SHP77 (cell line): Measurements from ENCODE around the gene SORCS2.
"Not testable (repeated sequence)": the region's sequence is repeated elsewhere in the genome, so short reads cannot be mapped to it uniquely, and the experiment has no call there.

ENCODE experiments used
- DNase-seq, 2 experiments: peaks; one replicate each; lab custom pipeline; 2025; lab: John Stamatoyannopoulos, UW

The SORCS2 gene

GRCh38 chr4:7584098-7584497, 391.8 kb downstream of the SORCS2 start:
- no peak for DNase-seq

DNA sequence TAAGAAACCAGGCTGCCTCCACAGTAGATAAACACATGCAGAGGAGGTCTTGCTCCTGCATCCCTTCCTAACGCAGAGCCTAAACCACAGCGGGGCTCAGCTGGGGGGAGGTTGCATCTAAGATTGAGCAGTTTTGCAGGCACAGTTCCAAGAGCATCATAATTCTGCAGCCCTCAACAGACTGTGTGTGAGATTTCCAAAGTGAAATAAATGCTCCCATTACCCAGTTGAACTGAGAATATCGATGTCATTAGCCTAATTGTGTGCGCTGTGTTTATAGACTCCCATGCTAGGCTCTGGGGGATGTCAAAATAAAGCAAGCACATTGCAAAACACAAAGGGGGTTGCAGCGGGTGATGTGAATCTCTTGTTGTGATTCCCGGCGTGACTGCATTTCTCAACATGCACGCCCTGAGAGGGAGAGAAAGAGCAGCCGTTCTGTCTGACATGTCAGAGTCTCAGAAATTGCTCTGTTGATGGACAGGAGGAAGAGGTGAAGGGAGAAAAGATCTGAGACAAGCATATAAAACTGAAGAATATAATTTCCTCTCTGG, 392.3 kb downstream of the SORCS2 start:
- DNase-seq: no peak

- DNase-seq: no peak
Measured at GRCh38 chr4:7585768-7586167, 393.4 kb downstream of the SORCS2 start.

DNA sequence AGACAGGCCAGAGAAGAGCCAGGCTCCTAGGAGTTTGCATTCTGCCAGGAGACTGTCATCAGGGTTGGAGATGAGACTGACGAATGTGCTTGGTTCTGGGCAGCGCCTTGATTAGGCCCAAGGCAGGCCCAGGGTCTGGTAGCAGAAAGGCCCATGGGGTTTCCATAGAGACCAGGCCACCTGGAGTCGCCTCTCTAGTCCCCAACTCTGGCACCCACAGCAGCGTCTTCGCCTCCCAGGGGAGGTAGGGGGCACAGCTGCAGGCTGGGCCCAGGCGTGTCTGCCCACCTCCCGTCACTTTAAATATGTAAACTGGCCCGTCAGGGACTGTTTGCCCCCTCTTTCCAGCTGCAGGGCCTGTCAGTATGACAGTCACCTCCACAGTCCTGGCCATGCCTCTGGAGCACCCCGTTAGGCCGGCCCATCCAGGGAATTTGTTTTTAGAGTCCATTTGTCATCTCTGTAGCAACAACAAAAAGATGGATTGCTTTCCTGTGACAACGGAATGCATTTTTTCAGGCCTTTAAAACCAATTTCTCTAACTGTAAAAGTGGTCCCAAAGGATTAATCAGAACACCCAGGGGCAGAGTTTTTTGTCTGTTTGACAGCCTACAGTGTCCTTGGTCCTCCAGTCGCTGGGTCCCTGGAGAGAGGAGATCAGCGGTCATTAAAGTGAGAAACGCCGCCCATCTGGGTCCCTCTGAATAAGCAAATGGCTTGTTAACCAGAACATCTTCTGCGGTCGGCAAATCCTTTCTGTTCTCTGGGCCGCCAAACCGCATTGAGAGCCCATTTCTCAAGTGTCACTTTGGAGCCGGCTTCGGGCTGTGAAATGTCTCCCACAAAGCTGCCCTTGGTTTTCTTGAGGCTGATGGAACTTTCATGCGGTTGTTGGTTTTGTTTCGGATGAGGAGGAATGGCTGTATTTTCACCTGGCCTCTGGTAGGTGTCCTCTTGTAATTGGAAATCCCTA, 395.4 kb downstream of the SORCS2 start:
- no peak for DNase-seq

DNA sequence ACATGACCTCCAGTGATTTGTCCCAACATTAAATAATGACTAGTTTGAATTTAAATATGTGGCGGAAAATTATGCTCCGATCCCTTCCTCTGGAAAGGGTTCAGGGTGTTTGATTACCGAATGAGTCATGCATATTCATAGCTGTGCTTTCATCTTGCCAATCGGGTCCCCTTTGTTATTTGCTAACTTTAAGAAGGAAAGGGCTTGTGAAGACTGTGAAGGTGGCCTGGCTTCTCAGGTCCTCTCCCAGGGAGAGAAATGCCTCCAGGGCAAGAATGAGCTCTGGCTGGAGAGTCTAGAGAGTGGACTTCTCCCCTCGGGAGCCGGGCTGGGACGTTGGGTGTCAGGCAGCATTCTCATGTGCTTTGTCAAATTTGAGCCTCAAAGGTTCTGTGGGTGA, 397.9 kb downstream of the SORCS2 start:
- DNase-seq: no peak

DNA sequence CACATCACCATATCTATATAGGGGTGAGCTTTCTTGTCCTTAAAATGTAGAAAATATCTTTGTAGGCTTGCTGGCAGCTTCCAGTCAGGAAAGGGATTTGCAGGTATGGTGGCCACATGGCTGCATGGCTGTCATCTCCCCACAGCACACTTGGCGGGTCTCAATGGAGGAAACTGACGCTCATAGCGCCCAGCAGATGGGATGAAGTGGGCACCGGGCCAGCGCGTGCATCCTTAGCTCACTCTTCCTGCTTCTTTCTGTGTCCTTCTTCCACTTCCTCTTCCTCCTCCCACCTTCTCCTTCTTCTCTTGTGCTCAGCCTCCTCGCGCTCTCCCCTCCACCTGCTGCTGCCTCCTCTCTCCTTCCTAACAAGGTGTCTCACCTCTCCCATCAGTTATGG, 398.6 kb downstream of the SORCS2 start:
- no peak for DNase-seq

DNA sequence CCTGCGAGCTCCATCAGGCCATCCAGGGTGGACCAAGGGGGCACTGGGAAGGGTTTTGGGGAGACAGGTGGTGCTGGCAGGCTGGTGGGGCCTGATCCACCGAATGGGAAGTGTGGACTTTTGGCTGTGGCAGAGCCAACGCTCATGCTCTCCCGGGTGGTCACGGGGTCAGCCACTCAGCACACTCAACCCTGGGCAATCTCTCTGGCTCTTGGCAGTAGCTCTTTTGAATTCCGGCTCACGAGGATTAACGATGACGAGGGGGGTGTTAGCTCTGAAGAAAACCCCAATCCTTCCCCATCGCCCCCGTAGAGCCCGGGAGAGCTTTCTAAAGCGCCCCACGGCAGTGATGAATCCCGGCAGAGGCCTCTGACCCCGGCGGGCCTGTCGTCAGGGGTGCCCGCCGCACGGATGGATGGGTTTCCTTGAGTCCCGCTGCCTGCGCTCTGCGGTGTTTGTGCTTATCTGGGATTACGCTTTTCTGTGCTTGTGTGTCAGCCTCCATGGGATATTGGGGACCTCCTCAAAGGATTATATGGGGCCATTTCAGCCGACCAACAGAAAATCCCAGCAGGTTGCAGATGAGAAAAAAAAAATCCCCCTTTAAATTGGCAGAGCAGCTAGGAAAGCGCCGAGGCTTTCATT, 399.2 kb downstream of the SORCS2 start:
- DNase-seq: no peak

DNA sequence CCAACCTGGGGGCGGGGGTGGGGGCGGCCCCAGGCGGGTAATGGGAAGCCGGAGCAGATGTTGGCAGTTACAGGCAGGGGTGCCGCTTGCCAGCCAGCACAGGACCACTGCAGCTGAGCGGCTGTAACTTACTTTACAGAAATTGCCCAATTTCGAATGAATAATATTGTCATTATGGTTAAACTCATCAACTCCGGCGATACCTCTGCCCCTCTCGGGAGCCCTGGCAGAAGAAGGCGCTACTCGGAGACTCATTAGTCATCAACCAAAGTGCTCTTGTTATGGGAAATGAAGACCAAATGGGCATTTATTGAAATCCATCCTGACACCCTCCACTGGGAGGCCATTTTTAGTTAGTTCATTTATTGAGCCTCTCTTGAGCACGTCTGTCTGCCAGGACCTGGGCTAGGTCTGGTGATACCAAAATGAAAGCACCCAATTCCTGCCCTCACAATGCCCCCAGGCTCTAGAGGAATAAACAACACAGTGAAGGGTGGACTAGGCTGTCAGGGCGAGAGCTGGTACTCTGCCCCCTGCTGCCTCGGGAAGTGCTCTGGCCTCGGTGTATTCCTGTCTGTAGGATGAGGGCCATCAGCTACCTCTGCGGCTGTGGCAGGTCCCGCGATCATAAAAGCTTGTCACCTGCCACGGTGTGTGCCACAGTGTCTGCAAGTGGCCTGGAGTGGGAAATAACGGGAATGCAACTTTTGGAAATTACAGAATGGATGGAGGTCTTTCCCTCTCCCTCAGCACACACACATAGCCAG, 401.5 kb downstream of the SORCS2 start:
- no peak for DNase-seq

- DNase-seq: no peak
Measured at GRCh38 chr4:7595934-7596461, 403.7 kb downstream of the SORCS2 start.

- DNase-seq: no peak
Measured at GRCh38 chr4:7596918-7597606, 404.7 kb downstream of the SORCS2 start.

DNA sequence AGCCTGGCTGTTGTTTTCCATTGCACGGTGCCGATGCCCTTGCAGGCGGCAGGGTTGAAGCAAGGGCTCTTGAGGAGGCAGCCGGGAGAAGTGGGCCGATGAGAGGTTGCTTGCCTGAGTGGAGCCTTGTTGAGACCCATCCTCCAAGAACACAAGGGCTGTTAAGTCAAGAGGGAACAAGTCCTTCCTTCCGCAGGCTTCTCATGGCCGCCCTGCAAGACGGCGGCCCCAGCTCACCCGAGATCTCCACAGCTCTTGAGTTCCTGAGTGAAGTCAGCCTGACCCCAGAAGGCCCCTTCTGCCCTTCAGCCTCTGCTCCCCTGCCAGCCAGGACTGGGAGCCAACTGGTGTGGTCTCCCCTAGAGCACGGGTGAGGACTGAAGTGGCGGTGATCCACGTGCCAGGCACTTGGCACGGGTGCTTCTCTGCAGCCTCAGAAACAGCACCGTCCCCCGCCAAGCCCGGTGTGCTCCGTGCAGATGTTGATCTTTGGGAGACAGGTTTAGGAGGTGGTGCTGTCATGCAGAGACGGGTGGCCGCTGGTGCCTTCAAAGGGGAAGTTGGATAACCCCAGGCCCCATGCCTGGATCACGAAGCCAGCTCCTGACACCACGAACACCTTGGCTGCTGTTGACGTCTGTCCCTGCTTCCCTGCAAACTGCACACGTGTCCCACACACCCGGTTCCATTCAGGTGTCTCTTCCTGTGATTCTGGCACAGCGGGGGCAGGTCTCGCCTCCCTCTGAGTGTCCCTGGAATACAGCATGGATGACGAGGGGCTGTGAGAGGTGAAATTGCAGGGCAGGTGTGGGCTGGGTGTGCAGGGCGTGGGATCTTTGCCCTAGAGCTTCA, 406.8 kb downstream of the SORCS2 start:
- no peak for DNase-seq

DNA sequence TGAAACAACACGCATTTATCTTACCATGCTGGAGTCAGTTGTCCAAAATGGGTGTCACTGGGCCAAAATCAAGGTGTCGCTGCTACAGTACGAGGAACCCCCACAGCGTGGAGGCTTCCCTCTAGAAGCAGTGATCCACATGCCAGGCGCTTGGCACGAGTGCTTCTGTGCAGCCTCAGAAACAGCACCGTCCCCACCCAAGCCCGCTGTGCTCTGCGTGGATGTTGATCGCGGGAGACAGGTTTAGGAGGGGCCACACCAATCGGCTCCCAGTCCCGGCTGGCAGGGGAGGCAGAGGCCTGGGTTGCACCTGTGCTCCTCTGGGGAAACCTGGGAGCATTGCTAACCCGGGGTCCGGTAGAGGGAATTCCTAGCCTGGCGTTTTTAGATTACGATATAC, 407.9 kb downstream of the SORCS2 start:
- no peak for DNase-seq

DNA sequence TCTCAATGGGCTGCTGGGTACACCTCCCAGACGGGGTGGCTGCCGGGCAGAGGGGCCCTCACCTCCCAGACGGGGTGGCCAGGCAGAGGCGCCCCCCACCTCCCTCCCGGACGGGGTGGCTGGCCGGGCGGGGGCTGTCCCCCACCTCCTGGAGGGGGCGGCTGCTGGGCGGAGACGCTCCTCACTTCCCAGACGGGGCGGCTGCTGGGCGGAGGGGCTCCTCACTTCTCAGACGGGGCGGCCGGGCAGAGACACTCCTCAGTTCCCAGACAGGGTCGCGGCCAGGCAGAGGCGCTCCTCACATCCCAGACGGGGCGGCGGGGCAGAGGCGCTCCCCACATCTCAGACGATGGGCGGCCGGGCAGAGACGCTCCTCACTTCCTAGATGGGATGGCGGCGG, 409.8 kb downstream of the SORCS2 start:
- not testable (repeated sequence) for DNase-seq

GRCh38 chr4:7607156-7607910, 415.0 kb downstream of the SORCS2 start:
- DNase-seq: no peak

- no peak for DNase-seq
Measured at GRCh38 chr4:7608046-7608445, 415.7 kb downstream of the SORCS2 start.

DNA sequence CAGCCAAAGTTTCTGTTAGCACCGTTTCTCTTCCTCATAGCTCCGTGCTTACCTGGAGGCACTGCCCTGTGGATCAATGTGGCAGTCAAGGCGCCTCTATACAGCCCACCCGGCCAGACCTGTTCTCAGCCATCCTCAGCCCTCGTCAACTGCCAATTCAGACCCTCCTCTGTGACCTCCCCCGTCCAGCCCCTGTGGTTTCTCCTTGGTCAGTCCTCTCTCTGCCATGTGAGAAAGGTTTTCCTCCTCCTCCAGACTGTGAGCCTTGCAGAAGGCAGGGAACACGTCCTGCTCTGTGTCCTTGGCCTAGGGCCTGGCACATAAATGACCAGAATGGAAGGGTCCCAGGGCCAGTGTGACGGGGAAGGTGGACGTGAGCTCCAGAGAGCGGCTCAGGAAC, 417.0 kb downstream of the SORCS2 start:
- DNase-seq: no peak

GRCh38 chr4:7610022-7610670, 417.8 kb downstream of the SORCS2 start:
- no peak for DNase-seq

GRCh38 chr4:7610841-7611240, 418.5 kb downstream of the SORCS2 start:
- no peak for DNase-seq

DNA sequence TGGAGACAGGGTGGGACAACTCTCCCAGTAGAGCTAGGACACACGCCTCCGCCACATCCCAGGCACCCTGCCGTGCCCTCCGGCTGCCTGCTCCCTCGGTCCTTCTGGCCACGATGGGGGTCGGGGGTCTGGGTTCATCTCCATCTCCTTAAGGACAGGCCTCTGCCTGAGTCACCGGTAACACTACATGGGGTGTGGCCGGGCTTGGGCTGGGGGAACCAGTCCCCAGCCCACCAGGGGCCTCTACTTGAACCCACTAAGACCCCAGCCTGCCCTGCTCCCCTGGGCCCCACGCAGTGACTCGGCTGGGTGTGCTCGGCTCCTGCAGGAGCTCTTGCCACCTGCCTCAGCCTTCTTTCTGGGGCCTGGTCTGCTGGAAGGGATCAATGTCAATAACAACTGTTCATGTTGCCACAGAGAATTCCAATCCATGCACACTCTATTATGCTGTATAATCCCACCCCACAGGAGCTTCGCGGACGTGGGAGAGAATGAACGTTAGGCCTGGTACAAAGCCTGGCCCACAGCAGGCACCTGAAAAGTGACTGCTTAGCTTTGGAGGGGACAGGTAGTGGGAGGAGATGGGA, 420.1 kb downstream of the SORCS2 start:
- no peak for DNase-seq
